ENCODE measurements around the gene SPOCK3.

SPOCK3 gene

DNA sequence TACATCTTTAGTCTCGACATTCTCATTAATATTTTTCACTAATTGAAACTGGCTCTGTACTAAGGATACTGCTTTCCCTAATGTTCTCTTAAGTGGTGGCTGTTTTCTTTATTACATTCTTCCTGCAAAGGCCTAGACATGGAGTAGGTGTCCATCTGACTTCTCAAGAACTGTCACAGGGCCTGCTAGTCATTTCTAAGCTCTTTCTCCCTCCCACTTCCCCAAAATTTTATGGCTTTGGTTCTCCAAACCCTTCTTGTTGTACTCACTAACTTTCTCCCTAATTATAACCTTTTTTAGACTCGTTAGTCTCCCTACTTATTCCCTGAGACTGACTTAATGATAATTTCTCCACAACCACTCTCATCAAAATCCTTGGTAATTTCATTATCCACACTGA is 133.3 kb downstream of the SPOCK3 start:
- TF ChIP-seq, protein P1, sequence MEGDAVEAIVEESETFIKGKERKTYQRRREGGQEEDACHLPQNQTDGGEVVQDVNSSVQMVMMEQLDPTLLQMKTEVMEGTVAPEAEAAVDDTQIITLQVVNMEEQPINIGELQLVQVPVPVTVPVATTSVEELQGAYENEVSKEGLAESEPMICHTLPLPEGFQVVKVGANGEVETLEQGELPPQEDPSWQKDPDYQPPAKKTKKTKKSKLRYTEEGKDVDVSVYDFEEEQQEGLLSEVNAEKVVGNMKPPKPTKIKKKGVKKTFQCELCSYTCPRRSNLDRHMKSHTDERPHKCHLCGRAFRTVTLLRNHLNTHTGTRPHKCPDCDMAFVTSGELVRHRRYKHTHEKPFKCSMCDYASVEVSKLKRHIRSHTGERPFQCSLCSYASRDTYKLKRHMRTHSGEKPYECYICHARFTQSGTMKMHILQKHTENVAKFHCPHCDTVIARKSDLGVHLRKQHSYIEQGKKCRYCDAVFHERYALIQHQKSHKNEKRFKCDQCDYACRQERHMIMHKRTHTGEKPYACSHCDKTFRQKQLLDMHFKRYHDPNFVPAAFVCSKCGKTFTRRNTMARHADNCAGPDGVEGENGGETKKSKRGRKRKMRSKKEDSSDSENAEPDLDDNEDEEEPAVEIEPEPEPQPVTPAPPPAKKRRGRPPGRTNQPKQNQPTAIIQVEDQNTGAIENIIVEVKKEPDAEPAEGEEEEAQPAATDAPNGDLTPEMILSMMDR (IDR thresholded peaks at IDR 0.05; ENCODE audit: low read depth, low read length, missing control alignments): no peak
- in situ Hi-C loops (cut with HindIII; ENCODE audit: low sequenced_read_pairs): no loop called here
- DNase-seq (ENCODE audit: low read depth): no peak
- no peak overlapping the region for H3K4me3 ChIP-seq (ENCODE audit: low read depth, low read length)

DNA sequence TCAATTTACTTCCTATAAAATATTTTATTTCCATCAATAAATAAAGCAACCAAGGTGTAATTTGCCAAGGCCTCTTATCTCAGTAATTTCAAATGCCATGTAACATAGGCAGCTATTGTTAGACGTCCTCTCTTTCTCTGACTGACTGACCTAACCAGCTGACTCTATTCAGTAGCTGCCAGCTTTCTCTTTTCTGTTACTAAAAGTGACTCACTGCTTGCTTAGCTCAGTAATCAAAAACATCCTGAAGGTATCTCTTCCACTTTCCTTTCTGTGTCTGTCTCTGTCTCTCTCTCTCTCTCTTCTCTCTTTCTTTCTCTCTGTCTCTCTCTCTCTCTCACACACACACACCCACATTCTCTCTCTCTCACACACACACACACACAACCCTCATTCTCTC is 134.2 kb downstream of the SPOCK3 start:
- in situ Hi-C loops (cut with HindIII; ENCODE audit: low sequenced_read_pairs): no loop called here
- DNase-seq (ENCODE audit: low read depth): peak; percentile 31
- TF ChIP-seq, protein P1 (IDR thresholded peaks at IDR 0.05; ENCODE audit: low read depth, low read length, missing control alignments): no peak
- H3K4me3 ChIP-seq (ENCODE audit: low read depth, low read length): no peak overlapping the region

DNA sequence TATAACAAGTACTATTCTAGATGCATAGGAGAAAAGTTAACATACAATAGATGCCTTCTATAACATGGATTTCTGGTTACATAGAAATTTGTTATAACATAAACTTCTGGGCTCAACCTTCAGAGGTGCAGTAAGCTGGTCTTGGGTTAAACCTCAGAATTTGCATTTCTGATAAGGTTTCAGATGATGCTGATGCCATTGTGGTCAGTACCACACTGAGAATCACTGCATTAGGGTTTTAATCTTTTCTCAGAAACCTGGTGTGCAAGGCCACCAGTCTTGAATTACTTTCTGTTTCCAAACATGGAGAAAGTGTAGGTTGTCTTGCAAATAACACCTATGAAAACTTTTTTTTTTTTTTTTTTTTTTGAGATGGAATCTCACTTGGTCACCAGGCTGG is 146.2 kb downstream of the SPOCK3 start:
- no peak for DNase-seq (ENCODE audit: low read depth)
- TF ChIP-seq, protein P1 (IDR thresholded peaks at IDR 0.05; ENCODE audit: low read depth, low read length, missing control alignments): no peak
- H3K4me3 ChIP-seq (ENCODE audit: low read depth, low read length): no peak overlapping the region
- in situ Hi-C loops (cut with HindIII; ENCODE audit: low sequenced_read_pairs): no loop called here

DNA sequence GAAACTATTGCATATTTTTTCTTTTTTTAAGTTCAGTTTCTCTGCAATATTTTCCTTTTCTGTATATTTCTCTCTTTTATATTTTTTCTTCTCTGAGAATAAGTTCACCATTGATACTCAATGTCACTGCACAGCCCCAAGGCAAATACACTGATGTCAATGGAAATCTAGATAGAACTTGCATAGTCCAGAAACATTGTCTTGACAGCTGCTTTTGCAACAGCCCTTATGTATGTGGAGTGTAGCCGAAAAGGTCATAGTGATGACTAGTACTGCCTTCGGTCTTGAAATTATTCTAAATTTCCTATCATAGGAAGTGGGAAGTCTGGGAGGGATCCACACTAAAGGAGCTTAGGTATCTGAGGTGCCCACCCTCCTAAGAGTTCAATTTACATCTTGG is 150.0 kb downstream of the SPOCK3 start:
- no peak overlapping the region for H3K4me3 ChIP-seq (ENCODE audit: low read depth, low read length)
- no peak for DNase-seq (ENCODE audit: low read depth)
- TF ChIP-seq, protein P1 (IDR thresholded peaks at IDR 0.05; ENCODE audit: low read depth, low read length, missing control alignments): no peak
- in situ Hi-C loops (cut with HindIII; ENCODE audit: low sequenced_read_pairs): no loop called here

DNA sequence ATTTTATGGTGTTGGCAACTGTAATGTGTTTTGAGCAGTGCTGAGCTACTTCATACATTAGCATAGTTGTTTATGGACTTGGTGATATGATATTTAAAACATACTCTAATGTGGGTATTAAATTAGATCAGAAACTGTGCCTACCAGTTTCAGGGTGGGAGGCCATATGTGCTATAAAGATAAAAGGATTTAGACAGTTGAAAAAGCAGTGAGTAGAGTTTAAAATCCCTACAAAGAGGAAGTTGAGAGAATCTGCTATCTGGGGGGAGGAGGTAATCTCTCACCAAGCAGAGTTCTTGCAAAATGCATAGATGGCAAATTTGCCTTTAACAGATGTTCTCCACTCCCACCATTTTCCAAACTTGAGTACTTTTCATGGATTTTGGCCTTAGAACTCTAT is 154.5 kb downstream of the SPOCK3 start:
- TF ChIP-seq, protein P1 (IDR thresholded peaks at IDR 0.05; ENCODE audit: low read depth, low read length, missing control alignments): no peak
- in situ Hi-C loops (cut with HindIII; ENCODE audit: low sequenced_read_pairs): no loop called here
- no peak overlapping the region for H3K4me3 ChIP-seq (ENCODE audit: low read depth, low read length)
- no peak for DNase-seq (ENCODE audit: low read depth)

DNA sequence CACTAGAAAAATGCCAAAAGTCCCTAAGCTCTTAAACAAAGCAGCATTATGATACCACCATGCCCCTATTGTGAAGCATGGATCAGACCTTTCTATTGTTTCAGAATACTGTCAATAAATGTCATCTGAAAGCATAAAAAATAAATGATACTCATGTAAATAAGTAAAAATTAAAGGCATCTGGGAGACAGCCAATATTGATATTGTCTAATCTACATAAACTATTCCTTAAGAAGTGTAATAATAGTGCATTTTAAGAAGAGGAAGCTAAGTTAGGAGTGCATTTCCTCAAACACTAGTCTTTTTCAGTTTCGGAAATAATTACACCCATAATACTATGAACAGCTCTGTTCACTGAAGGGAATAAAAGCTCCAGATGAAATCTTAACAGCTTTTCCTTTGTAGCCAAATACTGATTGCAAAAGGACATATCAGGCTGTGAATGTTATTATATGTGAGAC is 181.6 kb downstream of the SPOCK3 start:
- DNase-seq (ENCODE audit: low read depth): no peak
- in situ Hi-C loops (cut with HindIII; ENCODE audit: low sequenced_read_pairs): no loop called here
- no peak overlapping the region for H3K4me3 ChIP-seq (ENCODE audit: low read depth, low read length)
- TF ChIP-seq, protein P1 (IDR thresholded peaks at IDR 0.05; ENCODE audit: low read depth, low read length, missing control alignments): no peak

DNA sequence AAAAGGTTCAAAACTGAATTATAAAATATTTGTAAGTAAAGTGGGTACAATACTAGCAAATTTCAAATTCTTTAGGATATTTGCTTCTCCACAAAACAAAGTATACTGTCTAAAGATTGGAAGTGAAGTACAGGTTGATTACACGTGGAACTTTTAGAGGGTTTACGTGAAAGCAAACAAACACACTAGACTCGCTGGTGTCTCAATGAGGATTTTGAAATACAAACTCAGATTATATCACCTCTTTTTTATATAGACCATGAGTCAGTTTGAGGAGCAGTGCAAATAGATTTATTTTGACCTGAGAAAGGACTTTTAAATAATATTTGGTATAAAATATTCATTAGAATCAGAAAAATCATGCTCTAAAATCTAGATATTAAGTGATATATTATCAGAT is 185.0 kb downstream of the SPOCK3 start:
- TF ChIP-seq, protein P1 (IDR thresholded peaks at IDR 0.05; ENCODE audit: low read depth, low read length, missing control alignments): no peak
- no peak overlapping the region for H3K4me3 ChIP-seq (ENCODE audit: low read depth, low read length)
- no peak for DNase-seq (ENCODE audit: low read depth)
- in situ Hi-C loops (cut with HindIII; ENCODE audit: low sequenced_read_pairs): no loop called here
